OCI-LY3 (cell line): Measurements from ENCODE around the gene LDLRAD4.

Source experiments
- EZH2phosphoT487 ChIP-seq: fragments of 200-600 bp; shearing (Covaris generic); IDR thresholded peaks from 2 replicates; pipeline ENCODE4 v1.6.1; 2018; ENCODE audit warnings: antibody characterized with exemption, mixed run types, low read depth
- TF ChIP-seq, protein P1 (sequence below): fragments of 200-600, 300-600 bp; sonication (generic); IDR thresholded peaks from 2 replicates; pipeline ENCODE4 v1.5.1; 2014; ENCODE audit warnings: antibody characterized with exemption, low read length, low read depth

DNA sequence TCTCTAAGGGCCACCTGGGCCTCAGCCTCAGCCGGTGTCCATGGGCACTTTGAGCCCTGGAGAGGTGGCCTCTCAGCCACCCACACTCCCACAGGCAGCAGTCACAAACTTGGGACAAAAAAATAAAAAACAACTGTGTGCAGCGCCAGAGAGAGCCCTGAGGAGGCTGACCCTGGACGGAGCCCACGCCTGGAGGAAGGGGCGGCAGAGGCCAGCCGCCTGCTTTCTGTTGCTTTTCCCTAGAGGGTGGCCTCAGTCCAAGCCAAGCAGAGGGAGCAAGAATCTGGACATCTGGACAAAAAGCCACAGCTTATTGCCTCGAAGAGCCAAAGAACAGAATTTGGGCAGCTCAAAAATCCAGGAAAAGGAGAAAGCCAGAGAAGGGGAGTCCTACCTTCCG, 43.3 kb upstream of the LDLRAD4 start:
- TF ChIP-seq, protein P1, sequence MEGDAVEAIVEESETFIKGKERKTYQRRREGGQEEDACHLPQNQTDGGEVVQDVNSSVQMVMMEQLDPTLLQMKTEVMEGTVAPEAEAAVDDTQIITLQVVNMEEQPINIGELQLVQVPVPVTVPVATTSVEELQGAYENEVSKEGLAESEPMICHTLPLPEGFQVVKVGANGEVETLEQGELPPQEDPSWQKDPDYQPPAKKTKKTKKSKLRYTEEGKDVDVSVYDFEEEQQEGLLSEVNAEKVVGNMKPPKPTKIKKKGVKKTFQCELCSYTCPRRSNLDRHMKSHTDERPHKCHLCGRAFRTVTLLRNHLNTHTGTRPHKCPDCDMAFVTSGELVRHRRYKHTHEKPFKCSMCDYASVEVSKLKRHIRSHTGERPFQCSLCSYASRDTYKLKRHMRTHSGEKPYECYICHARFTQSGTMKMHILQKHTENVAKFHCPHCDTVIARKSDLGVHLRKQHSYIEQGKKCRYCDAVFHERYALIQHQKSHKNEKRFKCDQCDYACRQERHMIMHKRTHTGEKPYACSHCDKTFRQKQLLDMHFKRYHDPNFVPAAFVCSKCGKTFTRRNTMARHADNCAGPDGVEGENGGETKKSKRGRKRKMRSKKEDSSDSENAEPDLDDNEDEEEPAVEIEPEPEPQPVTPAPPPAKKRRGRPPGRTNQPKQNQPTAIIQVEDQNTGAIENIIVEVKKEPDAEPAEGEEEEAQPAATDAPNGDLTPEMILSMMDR = no peak
- TF ChIP-seq EZH2phosphoT487 = no peak
